ENCODE data around the gene ARHGAP11A.
"Not testable (repeated sequence)": the region's sequence is repeated elsewhere in the genome, so short reads cannot be mapped to it uniquely, and the experiment has no call there.

Gene ARHGAP11A

DNA sequence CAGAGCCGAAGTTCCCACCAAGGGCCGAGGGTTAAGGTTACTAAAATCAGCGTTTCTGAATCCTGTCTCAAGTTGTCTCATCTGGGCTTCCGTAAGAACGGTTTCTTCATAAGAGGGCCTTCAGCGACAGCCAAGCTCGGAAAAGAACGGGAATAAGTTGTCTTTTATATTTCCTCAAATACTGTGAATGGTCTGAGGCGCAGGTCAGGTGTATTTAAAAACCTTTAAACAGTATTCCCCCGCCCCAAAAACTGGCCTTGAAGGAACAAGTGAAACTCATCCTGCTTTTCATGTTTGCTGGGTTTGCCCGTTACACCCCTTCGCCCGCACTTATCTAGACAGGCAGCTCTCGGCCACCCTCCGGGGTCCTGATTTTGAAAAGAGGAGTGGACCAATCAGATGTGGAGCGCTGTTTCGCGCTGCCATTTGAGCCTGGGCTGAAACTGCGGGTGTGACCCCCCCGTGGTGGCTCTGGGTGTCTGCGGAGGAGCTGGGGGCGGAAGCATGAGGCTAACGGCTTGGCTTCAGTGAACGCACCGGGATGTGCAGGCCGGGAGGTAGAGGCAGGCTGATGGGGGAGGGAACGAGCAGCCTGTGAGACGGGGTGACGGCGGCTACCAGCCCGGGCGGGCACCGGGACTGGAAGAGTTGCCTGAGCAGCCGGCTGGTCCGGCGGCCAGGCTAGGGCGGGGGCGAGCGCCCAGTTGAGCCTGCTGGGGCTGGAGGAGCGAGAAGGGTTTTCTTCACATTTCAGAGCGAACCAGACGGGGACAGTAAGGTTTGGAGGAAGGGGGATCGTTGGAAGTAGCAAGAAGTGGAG lies at the start of gene ARHGAP11A:
Gene ARHGAP11A (plus strand): TSS at position 454 of the 820 bp plus-strand sequence. CDS start 708 bp downstream, outside the sequence.
- peak; percentile 47 for DNase-seq (ENCODE audit: low read depth, low spot score)
- not testable (repeated sequence) for H3K36me3 ChIP-seq (ENCODE audit: control insufficient read depth, insufficient read depth, low read length); H3K4me1 ChIP-seq (ENCODE audit: control insufficient read depth, insufficient read depth, low read length); H3K27me3 ChIP-seq (ENCODE audit: control insufficient read depth, insufficient read depth, low read length); H3K9me3 ChIP-seq (ENCODE audit: control insufficient read depth, insufficient read depth, low read length); H3K27ac ChIP-seq (ENCODE audit: low read length)
- peak within 1 kb of the TSS; percentile 61; the same call in 1 of the 2 replicates for H3K4me3 ChIP-seq (ENCODE audit: low read length)
- no CpG with 5 or more reads among the region's 43 CpGs for WGBS (ENCODE audit: insufficient coverage, insufficient read length)

- H3K4me3 ChIP-seq (ENCODE audit: low read length); H3K36me3 ChIP-seq (ENCODE audit: control insufficient read depth, insufficient read depth, low read length); DNase-seq (ENCODE audit: low read depth, low spot score); H3K27ac ChIP-seq (ENCODE audit: low read length); H3K9me3 ChIP-seq (ENCODE audit: control insufficient read depth, insufficient read depth, low read length); H3K4me1 ChIP-seq (ENCODE audit: control insufficient read depth, insufficient read depth, low read length); H3K27me3 ChIP-seq (ENCODE audit: control insufficient read depth, insufficient read depth, low read length): not testable (repeated sequence)
- no CpG with 5 or more reads among the region's 3 CpGs for WGBS (ENCODE audit: insufficient coverage, insufficient read length)
Observed at GRCh38 chr15:32568988-32569387, 46.3 kb upstream of the ARHGAP11A start.

DNA sequence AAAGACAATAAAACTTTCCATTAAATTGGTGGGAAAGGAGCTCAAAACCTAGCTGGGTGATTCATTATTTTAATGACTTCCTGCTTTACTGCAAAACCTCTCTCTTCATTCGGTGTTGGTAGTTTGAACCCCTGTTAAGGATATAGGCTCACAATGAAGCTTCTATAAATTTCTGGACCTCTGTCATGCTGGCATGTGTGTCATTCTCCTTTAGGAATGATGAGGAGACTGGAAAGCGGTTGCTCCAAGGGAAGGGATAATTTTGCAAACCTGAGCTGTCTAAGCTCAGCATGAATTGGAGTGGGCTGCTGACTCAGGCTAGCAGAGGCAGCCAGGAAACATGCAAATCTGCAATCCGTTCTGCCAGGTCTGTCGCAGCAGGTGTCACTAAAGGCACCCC lies 36.8 kb upstream of the ARHGAP11A start:
- not testable (repeated sequence) for H3K27ac ChIP-seq (ENCODE audit: low read length); H3K36me3 ChIP-seq (ENCODE audit: control insufficient read depth, insufficient read depth, low read length); H3K9me3 ChIP-seq (ENCODE audit: control insufficient read depth, insufficient read depth, low read length); H3K27me3 ChIP-seq (ENCODE audit: control insufficient read depth, insufficient read depth, low read length); DNase-seq (ENCODE audit: low read depth, low spot score); H3K4me3 ChIP-seq (ENCODE audit: low read length); H3K4me1 ChIP-seq (ENCODE audit: control insufficient read depth, insufficient read depth, low read length)
- WGBS (ENCODE audit: insufficient coverage, insufficient read length) = no CpG with 5 or more reads among the region's 4 CpGs

DNA sequence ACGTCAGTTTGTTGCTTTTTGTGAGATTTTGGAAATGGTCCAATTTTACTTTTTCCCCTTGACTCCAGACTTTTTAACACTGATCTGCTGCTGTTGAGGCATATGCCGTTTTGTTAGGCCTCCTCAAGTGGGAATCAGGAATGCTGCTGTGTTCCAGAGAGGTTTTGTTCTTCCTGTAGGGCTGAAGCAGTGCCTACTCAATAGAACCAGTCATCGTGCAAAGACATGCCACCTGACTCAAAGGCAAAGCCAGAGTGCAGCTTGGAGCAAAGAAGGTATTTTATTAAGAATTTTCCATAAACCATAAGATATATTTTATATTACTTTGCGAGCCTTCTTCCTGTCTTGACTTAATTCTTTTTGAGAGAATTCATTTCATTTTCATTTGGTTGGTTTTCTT lies 29.5 kb upstream of the ARHGAP11A start:
- not testable (repeated sequence) for H3K9me3 ChIP-seq (ENCODE audit: control insufficient read depth, insufficient read depth, low read length); H3K27me3 ChIP-seq (ENCODE audit: control insufficient read depth, insufficient read depth, low read length); H3K4me3 ChIP-seq (ENCODE audit: low read length); DNase-seq (ENCODE audit: low read depth, low spot score); H3K36me3 ChIP-seq (ENCODE audit: control insufficient read depth, insufficient read depth, low read length); H3K4me1 ChIP-seq (ENCODE audit: control insufficient read depth, insufficient read depth, low read length); H3K27ac ChIP-seq (ENCODE audit: low read length)
- no CpG with 5 or more reads among the region's 4 CpGs for WGBS (ENCODE audit: insufficient coverage, insufficient read length)

- not testable (repeated sequence) for H3K36me3 ChIP-seq (ENCODE audit: control insufficient read depth, insufficient read depth, low read length); H3K27me3 ChIP-seq (ENCODE audit: control insufficient read depth, insufficient read depth, low read length); H3K4me1 ChIP-seq (ENCODE audit: control insufficient read depth, insufficient read depth, low read length); H3K9me3 ChIP-seq (ENCODE audit: control insufficient read depth, insufficient read depth, low read length); H3K27ac ChIP-seq (ENCODE audit: low read length); DNase-seq (ENCODE audit: low read depth, low spot score); H3K4me3 ChIP-seq (ENCODE audit: low read length)
- no CpG with 5 or more reads among the region's 8 CpGs for WGBS (ENCODE audit: insufficient coverage, insufficient read length)
Observed at GRCh38 chr15:32593151-32593550, 22.2 kb upstream of the ARHGAP11A start, which contains the start of gene GOLGA8N. GOLGA8N (plus strand) TSS chr15:32593456.

GRCh38 chr15:32609518-32609917 lies 5.8 kb upstream of the ARHGAP11A start:
- H3K27me3 ChIP-seq (ENCODE audit: control insufficient read depth, insufficient read depth, low read length); H3K27ac ChIP-seq (ENCODE audit: low read length); H3K4me3 ChIP-seq (ENCODE audit: low read length); H3K36me3 ChIP-seq (ENCODE audit: control insufficient read depth, insufficient read depth, low read length); H3K9me3 ChIP-seq (ENCODE audit: control insufficient read depth, insufficient read depth, low read length); H3K4me1 ChIP-seq (ENCODE audit: control insufficient read depth, insufficient read depth, low read length); DNase-seq (ENCODE audit: low read depth, low spot score): not testable (repeated sequence)
- no CpG with 5 or more reads among the region's 2 CpGs for WGBS (ENCODE audit: insufficient coverage, insufficient read length)

DNA sequence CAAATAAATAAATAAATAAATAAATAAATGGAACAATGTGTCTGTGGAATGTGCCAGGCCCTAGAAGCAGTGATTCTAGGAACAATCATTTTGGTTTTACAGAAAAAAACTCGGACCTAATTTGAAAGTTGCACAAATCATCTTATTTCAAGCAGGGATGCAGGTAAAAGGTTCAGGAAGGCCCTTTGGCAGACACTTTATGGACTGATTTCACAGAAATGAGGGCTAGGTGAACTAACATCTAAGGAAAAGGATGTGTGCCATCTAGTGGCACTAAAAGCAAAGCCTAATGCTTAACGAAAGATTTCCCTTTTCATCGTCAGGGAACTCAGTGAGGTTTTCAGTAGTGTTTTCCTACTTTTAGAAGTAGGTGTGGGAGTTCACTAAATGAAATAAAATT lies 4.6 kb upstream of the ARHGAP11A start:
- no CpG with 5 or more reads among the region's 3 CpGs for WGBS (ENCODE audit: insufficient coverage, insufficient read length)
- not testable (repeated sequence) for DNase-seq (ENCODE audit: low read depth, low spot score)

DNA sequence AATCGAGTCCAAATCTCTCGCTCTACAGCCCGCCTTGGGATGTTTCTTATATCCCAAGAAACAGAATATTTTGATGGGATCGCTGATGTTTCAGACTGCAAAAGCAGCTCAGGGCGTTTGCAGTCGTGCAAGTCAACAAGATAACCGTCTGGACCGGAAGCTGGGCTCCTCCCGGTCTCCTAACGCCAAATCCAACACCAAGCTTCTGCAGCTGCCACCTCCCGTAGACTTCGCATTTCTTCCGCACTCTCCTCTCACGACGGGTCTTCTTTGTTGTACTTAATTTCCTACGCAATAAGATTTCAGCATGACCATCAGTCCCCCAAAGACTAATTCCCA lies 623 bp upstream of the ARHGAP11A start:
- not testable (repeated sequence) for H3K4me1 ChIP-seq (ENCODE audit: control insufficient read depth, insufficient read depth, low read length); H3K27ac ChIP-seq (ENCODE audit: low read length); H3K36me3 ChIP-seq (ENCODE audit: control insufficient read depth, insufficient read depth, low read length); H3K27me3 ChIP-seq (ENCODE audit: control insufficient read depth, insufficient read depth, low read length); H3K9me3 ChIP-seq (ENCODE audit: control insufficient read depth, insufficient read depth, low read length); DNase-seq (ENCODE audit: low read depth, low spot score)
- peak overlapping the region; percentile 51; the same call in 1 of the 2 replicates for H3K4me3 ChIP-seq (ENCODE audit: low read length)
- no CpG with 5 or more reads among the region's 16 CpGs for WGBS (ENCODE audit: insufficient coverage, insufficient read length)

More for the DNA sequence above, 4.6 kb upstream of the ARHGAP11A start:
- not testable (repeated sequence) for H3K9me3 ChIP-seq (ENCODE audit: control insufficient read depth, insufficient read depth, low read length); H3K4me3 ChIP-seq (ENCODE audit: low read length); H3K36me3 ChIP-seq (ENCODE audit: control insufficient read depth, insufficient read depth, low read length); H3K27me3 ChIP-seq (ENCODE audit: control insufficient read depth, insufficient read depth, low read length); H3K27ac ChIP-seq (ENCODE audit: low read length); H3K4me1 ChIP-seq (ENCODE audit: control insufficient read depth, insufficient read depth, low read length)

DNA sequence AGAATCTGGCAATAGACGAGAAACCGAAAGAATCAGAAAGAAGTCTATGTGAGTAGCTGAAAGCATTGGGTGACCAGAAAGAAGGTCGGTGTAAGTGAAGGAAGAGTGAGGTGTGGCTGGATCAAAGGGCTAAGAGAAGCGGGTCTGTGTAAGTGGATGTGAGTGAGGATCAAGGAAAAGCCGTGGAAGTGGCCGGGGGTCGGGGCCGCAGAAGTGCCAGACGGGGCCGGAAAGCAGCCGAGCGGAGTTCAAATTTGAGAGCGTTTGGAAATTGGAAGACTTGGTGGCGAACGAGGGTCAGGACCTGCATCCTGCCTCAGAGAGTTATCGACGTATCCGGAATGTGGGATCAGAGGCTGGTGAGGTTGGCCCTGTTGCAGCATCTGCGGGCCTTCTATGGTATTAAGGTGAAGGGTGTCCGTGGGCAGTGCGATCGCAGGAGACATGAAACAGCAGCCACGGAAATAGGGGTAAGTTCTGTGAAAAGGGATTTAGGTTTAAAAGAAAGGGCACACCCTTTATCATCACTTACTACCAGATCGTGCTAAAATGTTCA lies 645 bp downstream of the ARHGAP11A start:
- not testable (repeated sequence) for H3K27ac ChIP-seq (ENCODE audit: low read length); H3K27me3 ChIP-seq (ENCODE audit: control insufficient read depth, insufficient read depth, low read length); DNase-seq (ENCODE audit: low read depth, low spot score); H3K4me1 ChIP-seq (ENCODE audit: control insufficient read depth, insufficient read depth, low read length); H3K36me3 ChIP-seq (ENCODE audit: control insufficient read depth, insufficient read depth, low read length); H3K9me3 ChIP-seq (ENCODE audit: control insufficient read depth, insufficient read depth, low read length)
- WGBS (ENCODE audit: insufficient coverage, insufficient read length) = no CpG with 5 or more reads among the region's 24 CpGs
- peak overlapping the region; percentile 61; the same call in 1 of the 2 replicates for H3K4me3 ChIP-seq (ENCODE audit: low read length)

DNA sequence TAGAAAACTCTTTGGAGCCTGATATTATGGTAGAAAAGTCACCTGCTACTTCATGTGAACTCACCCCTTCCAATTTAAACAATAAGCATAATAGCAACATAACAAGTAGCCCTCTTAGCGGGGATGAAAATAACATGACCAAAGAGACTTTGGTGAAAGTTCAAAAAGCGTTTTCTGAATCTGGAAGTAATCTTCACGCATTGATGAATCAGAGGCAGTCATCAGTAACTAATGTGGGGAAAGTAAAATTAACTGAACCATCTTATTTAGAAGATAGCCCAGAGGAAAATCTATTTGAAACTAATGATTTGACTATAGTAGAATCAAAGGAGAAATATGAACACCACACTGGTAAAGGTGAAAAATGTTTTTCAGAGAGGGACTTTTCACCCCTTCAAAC lies 21.1 kb downstream of the ARHGAP11A start:
- Histone ChIP-seq H3K4me1 (ENCODE audit: control insufficient read depth, insufficient read depth, low read length) (no peaks in the 10 kb centered on the region; the same call in 1 of the 2 replicates), H3K36me3 (ENCODE audit: control insufficient read depth, insufficient read depth, low read length) (peaks cover 14% of the 10 kb centered on the region; the same call in 1 of the 2 replicates), H3K9me3 (ENCODE audit: control insufficient read depth, insufficient read depth, low read length) (no peaks in the 10 kb centered on the region), H3K4me3 (ENCODE audit: low read length) (no peak overlapping the region), H3K27ac (ENCODE audit: low read length) (no peak overlapping the region), H3K27me3 (ENCODE audit: control insufficient read depth, insufficient read depth, low read length) (no peaks in the 10 kb centered on the region)
- no peak for DNase-seq (ENCODE audit: low read depth, low spot score)
- no CpG with 5 or more reads among the region's 3 CpGs for WGBS (ENCODE audit: insufficient coverage, insufficient read length)

All from iPS DF 6.9 (cell line).